Smooth muscle cell (in vitro differentiated cells): ENCODE results near the gene ANKRD36B. TPM values are rescaled to one million over a fixed set of nuclear protein-coding genes. Genes with fewer than 3 reads are reported as not detected.

Experiments
- polyA plus RNA-seq: library from polyadenylated mRNA; unstranded; fragments of >200 nt; fragmentation: Nextera tagmentation; extraction: Ambion mirVana; gene quantifications from 2 replicates; pipeline ENCODE4 v1.2.1, GENCODE V29; 2016
- total RNA-seq: library from RNA; depleted of rRNA; stranded (reverse); fragments of >200 nt; gene quantifications from 2 replicates; pipeline ENCODE4 v1.2.3, GENCODE V29; 2014

Gene ANKRD36B
- total and polyA plus RNA-seq, 2 experiments from 2014 or later, result 13.9 to 16.9 TPM

Other genes with a start within 250 kb of the ANKRD36B start
- 332 and 402 TPM in 2 replicates for gene COX5B, start 56.2 kb upstream of the ANKRD36B start, total RNA-seq
- 404 and 454 TPM in 2 replicates for gene COX5B, start 56.2 kb upstream of the ANKRD36B start, polyA plus RNA-seq
- 43.7 and 47.2 TPM in 2 replicates for gene ACTR1B, start 74.2 kb upstream of the ANKRD36B start, total RNA-seq
- gene ACTR1B, start 74.2 kb upstream of the ANKRD36B start, polyA plus RNA-seq, result 20.8 and 21.7 TPM in 2 replicates
- gene C2orf92, start 79.8 kb upstream of the ANKRD36B start, total RNA-seq, result 7.2 and 7.5 TPM in 2 replicates
- 1.0 and 3.3 TPM in 2 replicates for gene C2orf92, start 79.8 kb upstream of the ANKRD36B start, polyA plus RNA-seq
- gene ZAP70, start 123.7 kb upstream of the ANKRD36B start, total RNA-seq, result 0.40 TPM in 1 of 2 replicates, not detected in the other
- 0.24 and 0.31 TPM in 2 replicates for gene ZAP70, start 123.7 kb upstream of the ANKRD36B start, polyA plus RNA-seq